Erythroblast (primary cell): ENCODE results near the gene ZNF407.

ENCODE experiments used
- DNase-seq, 2 experiments: peaks; one replicate each; lab custom pipeline; 2025; lab: John Stamatoyannopoulos, UW
- GATA1 ChIP-seq: IDR thresholded peaks from 2 replicates; pipeline ENCODE4 v1.6.1; 2011; ENCODE audit warnings: low read depth, mild to moderate bottlenecking, control low read depth, low read length, moderate library complexity
- POLR2A ChIP-seq: IDR thresholded peaks from 2 replicates; pipeline ENCODE4 v1.6.1; 2011; ENCODE audit warnings: mild to moderate bottlenecking, low read length

Gene ZNF407

GRCh38 chr18:75053028-75053629 lies 455.5 kb downstream of the ZNF407 start:
- DNase-seq: no peak
- TF ChIP-seq POLR2A (no peak), GATA1 (no peak)

DNA sequence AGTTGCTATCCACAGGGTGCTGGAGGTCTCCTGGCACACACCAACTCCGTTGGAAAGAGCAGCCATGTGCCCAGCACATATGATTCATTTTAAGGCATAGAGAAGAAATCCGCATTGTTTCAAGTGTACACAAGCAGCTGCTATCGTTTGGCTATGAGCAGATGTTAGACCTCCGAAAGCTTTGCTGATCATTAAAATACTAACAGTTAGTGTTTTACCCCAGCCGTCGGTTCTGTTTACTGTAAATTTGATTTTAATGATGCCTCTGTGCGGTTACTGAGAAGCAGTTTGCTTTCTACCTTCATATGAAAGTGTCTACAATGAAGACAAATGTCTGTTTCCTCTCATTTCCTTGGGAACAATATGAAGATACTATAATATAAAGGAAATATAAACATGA lies 456.4 kb downstream of the ZNF407 start:
- DNase-seq: no peak
- no peak for TF ChIP-seq POLR2A
- no peak for TF ChIP-seq GATA1

- TF ChIP-seq POLR2A (no peak), GATA1 (no peak)
- DNase-seq: no peak
Observed at GRCh38 chr18:75054611-75055010, 456.9 kb downstream of the ZNF407 start.

DNA sequence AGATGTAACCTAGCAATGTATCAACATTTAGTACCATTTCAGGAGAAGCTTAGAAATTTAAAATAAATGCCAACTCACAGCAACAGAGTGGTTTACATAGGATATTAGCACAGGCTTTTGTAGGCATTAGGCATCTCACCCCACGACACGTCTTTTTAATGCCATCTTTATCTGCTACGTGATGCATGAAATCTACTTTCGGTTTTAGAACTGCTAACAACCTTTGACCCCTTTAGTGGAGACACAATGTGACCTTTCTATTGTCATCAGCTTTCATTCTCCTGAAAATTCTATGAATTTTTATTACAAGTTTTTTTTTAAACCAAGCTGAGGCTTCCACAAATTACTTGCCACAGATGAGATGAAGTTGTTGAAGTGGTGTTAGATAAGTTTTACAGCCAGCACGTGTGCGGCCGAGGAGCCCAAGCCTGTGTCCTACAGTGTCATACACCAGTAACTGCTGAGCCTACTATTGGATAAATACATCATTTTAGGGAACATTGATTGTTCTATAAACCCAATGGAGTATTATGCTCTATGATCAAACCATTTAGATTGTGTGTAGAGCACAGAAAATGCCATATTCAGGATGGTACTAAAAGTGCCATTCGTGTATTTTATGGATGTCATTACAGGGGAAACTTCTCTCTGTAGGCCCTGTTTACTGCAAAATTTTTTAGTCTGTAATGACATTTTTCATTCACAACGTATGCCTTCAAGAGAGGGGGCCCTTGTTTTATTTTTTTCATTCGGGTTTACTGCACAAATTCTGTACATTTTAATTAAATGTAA lies 459.7 kb downstream of the ZNF407 start:
- TF ChIP-seq GATA1: no peak
- no peak for TF ChIP-seq POLR2A

GRCh38 chr18:75060185-75060584 lies 462.5 kb downstream of the ZNF407 start:
- no peak for DNase-seq
- TF ChIP-seq POLR2A: no peak
- TF ChIP-seq GATA1: no peak

More for the DNA sequence above, 459.7 kb downstream of the ZNF407 start:
- no peak for DNase-seq

DNA sequence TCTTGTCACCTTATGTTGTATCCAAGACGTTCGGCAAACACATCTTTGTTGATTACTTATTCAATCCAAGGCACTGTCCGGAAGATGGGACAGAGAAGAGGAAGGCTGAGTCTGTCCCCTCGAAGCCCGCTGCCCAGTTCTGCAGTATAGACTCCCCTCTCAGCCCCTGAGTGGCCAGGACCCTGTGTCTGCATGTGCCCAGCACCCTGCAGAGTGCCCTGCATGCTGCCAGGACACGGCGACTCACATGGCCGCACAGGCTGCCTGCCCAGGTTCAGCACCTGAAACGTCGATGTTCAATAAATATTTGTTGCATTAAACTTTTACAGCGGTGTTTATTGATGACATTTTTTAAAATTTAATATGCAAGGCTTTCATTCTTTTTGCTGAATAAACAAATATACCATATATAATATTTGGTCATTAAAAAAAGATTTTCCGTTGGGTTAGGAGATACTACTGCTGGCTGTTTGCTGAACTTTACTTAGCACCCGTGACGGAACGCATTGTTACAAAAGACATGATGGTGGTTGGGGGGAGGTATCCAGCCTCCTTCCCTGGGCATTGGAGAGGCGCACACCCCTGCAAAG lies 464.7 kb downstream of the ZNF407 start:
- TF ChIP-seq GATA1 (no peak), POLR2A (no peak)
- no peak for DNase-seq

- TF ChIP-seq POLR2A (no peak), GATA1 (no peak)
- no peak for DNase-seq
Observed at GRCh38 chr18:75063196-75063595, 465.5 kb downstream of the ZNF407 start.

GRCh38 chr18:75063615-75064512 lies 466.2 kb downstream of the ZNF407 start:
- TF ChIP-seq POLR2A (no peak), GATA1 (no peak)
- DNase-seq: no peak

DNA sequence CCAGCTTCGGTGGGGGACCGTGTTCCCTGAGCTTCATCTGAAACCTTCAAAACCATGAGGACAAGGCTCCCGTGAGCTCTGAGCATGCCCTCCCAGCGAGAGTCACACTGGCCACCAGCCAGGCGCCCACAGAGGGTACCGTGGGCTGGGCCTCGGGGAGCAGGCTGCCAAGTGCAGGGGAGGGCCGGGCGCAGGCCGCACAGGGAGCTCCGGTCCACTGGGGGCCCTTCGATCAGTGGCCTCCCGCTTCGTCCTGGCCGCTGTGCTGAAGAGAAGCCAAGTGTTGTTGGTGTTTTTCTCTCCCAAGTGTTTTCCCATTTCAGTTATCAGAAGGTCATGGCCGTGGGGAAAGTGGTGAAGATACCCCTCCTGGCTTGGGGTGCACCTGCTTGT lies 466.8 kb downstream of the ZNF407 start:
- no peak for TF ChIP-seq POLR2A
- DNase-seq: no peak

DNA sequence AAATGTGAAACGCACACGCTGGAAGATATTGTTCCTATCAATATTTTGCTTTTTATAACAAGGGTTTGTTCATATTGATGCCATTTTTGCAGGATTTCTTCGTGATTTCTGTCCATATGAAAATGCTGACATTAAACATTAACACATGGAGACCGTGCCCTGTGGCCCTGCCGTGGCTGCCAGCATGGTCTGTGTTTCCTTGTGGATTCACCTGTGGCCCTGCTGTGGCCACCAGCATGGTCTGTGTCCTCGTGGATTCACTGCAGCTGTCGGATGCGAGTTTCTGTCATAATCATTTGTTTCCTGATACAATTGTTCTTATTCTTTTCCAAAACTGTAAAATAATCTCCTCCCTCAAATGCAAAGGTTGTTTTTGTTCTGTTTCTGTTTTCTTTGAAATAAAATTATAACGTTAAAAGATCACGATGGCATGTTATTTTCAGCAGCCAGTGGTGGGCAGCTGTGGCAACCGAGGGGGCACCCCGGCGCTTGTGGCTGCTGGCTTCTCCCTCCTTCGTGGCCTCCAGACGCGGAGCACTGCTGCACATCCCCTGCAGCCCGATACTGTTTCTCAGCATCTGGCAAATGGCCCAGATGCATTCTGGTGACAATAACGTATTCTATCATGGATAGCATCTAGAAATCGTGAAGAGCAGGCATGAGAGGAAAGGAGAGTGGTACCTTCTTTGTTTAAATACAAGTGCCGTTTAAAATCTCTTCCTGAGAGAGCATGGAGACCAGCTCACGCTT lies 467.8 kb downstream of the ZNF407 start:
- TF ChIP-seq GATA1 (no peak), POLR2A (no peak)
- no peak for DNase-seq

GRCh38 chr18:75066021-75066880 lies 468.6 kb downstream of the ZNF407 start:
- no peak for DNase-seq
- TF ChIP-seq POLR2A (no peak), GATA1 (no peak)

GRCh38 chr18:75066936-75067335 lies 469.3 kb downstream of the ZNF407 start:
- no peak for DNase-seq
- TF ChIP-seq GATA1 (no peak), POLR2A (no peak)
